Body of pancreas (tissue), 4 donors: ENCODE measurements around the gene GPS1. TPM values are rescaled to one million over a fixed set of nuclear protein-coding genes. Genes with fewer than 3 reads are reported as not detected.

Experiments used
- ATAC-seq: fragments of 150-250 bp; one replicate; pipeline ENCODE4 v1.9.1; 2016
- DNase-seq, 4 donors: peaks; one replicate each; pipeline ENCODE4 v3.0.0-alpha.2; 2019
- H3K27ac ChIP-seq, 4 donors: fragments of 200-600 bp; sonication (generic); 1 replicate in 3 of 4; 2 replicates in 1 of 4; pipeline versions ENCODE4 v1.5.1 to v1.6.1; 2016 to 2019; ENCODE audit warnings: mild to moderate bottlenecking in 1 of 4, mixed read lengths in 1 of 4, moderate library complexity in 1 of 4
- H3K27me3 ChIP-seq, 2 donors: fragments of 200-600 bp; sonication (generic); one replicate each; pipeline ENCODE4 v1.6.0; 2016; ENCODE audit warnings: mild to moderate bottlenecking in 1 of 2
- H3K36me3 ChIP-seq, 2 donors: fragments of 200-600 bp; sonication (generic); replicated peaks in 1 of 2; 2 replicates each; pipeline ENCODE4 v1.5.1; 2016; ENCODE audit warnings: low read depth in 2 of 2; ENCODE audit not compliant: insufficient read depth in 1 of 2
- H3K4me1 ChIP-seq: fragments of 200-600 bp; sonication (generic); one replicate; pipeline ENCODE4 v1.6.0; 2016
- H3K4me3 ChIP-seq, 2 donors: fragments of 200-600 bp; sonication (generic); 1 replicate in 1 of 2; 2 replicates in 1 of 2; pipeline ENCODE4 v1.5.1; 2016 to 2019
- H3K9me3 ChIP-seq, 3 donors: fragments of 200-600 bp; sonication (generic); 1 replicate in 2 of 3; 2 replicates in 1 of 3; pipeline ENCODE4 v1.5.1; 2016
- POLR2A ChIP-seq, 3 donors: fragments of 450-650 bp; IDR thresholded peaks; one replicate each; pipeline ENCODE4 v1.6.1; 2016; ENCODE audit warnings: antibody characterized with exemption in 3 of 3, mild to moderate bottlenecking in 2 of 3
- WGBS, 2 donors: methylation state at CpG; one replicate each; pipeline ENCODE4 v1.1.5; 2017; 5-methylcytosine and 5-hydroxymethylcytosine counted together
- intact Hi-C: fragments of 100-400 bp; cut with DNase I; formaldehyde crosslinking; loops from one replicate; pipeline ENCODE4 v1.15.1; 2023
- total RNA-seq, 2 donors: library from RNA; depleted of rRNA; stranded (reverse); fragments of >200 nt; gene quantifications; one replicate each; pipeline ENCODE4 v1.1.0, GENCODE V29; 2016
- TF ChIP-seq, protein P1 (sequence below), 7 experiments: fragments of 450-650 bp in 4 of 7; fragments of 200-600 bp in 3 of 7; sonication (generic) in 3 of 7; IDR thresholded peaks; one replicate each; pipeline ENCODE4 v1.5.1; 2016 to 2019; ENCODE audit warnings: antibody characterized with exemption in 7 of 7

Gene GPS1
- total RNA-seq, 2 donors from 2014 or later: 63.0 to 86.4 TPM

- ATAC-seq: no peak
- no peak for DNase-seq
- H3K4me3 ChIP-seq: no peak overlapping the region
- TF ChIP-seq, protein P1, sequence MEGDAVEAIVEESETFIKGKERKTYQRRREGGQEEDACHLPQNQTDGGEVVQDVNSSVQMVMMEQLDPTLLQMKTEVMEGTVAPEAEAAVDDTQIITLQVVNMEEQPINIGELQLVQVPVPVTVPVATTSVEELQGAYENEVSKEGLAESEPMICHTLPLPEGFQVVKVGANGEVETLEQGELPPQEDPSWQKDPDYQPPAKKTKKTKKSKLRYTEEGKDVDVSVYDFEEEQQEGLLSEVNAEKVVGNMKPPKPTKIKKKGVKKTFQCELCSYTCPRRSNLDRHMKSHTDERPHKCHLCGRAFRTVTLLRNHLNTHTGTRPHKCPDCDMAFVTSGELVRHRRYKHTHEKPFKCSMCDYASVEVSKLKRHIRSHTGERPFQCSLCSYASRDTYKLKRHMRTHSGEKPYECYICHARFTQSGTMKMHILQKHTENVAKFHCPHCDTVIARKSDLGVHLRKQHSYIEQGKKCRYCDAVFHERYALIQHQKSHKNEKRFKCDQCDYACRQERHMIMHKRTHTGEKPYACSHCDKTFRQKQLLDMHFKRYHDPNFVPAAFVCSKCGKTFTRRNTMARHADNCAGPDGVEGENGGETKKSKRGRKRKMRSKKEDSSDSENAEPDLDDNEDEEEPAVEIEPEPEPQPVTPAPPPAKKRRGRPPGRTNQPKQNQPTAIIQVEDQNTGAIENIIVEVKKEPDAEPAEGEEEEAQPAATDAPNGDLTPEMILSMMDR (IDR thresholded peaks at IDR 0.05): no peak
- TF ChIP-seq POLR2A (IDR thresholded peaks at IDR 0.05): no peak
- intact Hi-C loops: no loop called here
- H3K36me3 ChIP-seq: no peaks in the 10 kb centered on the region
- no peaks in the 10 kb centered on the region for H3K4me1 ChIP-seq
- H3K27ac ChIP-seq: no peak overlapping the region
- WGBS, 2 donors: 86 to 91% methylated on average over 14 to 24 of the region's 24 CpGs
- no peaks in the 10 kb centered on the region for H3K27me3 ChIP-seq
- H3K9me3 ChIP-seq: no peaks in the 10 kb centered on the region
These were observed 45.0 kb upstream of the GPS1 start for GRCh38 chr17:82006468-82007227.

DNA sequence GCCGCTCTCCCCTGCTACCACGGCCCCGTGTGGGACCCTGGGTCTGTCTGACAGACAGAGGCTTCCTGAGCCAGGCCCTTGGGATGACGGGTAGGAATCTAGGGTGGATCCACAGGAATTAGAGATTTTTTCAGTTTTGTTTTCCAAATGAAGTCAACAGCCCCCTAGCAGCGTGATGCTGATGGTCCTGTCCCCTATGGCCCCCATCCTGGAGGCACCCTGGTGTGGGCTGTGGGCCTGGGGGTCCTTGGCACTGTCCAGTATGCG lies 44.5 kb upstream of the GPS1 start:
- TF ChIP-seq, protein P1 (IDR thresholded peaks at IDR 0.05): no peak
- TF ChIP-seq POLR2A (IDR thresholded peaks at IDR 0.05): no peak
- ATAC-seq (no peak), DNase-seq (no peak)
- 89 to 100% methylated on average over 1 to 6 of the region's 6 CpGs for WGBS, 2 donors
- Histone ChIP-seq H3K36me3 (no peaks in the 10 kb centered on the region), H3K4me3 (no peak overlapping the region), H3K4me1 (no peaks in the 10 kb centered on the region), H3K27ac (no peak overlapping the region), H3K27me3 (no peaks in the 10 kb centered on the region), H3K9me3 (no peaks in the 10 kb centered on the region)
- intact Hi-C loops: no loop called here

- intact Hi-C loops: no loop called here
- no peaks in the 10 kb centered on the region for H3K36me3 ChIP-seq
- WGBS, 2 donors: 87 to 100% methylated on average over 1 to 27 of the region's 30 CpGs
- no peaks in the 10 kb centered on the region for H3K27me3 ChIP-seq
- H3K4me1 ChIP-seq: no peaks in the 10 kb centered on the region
- no peaks in the 10 kb centered on the region for H3K9me3 ChIP-seq
- TF ChIP-seq, protein P1 (IDR thresholded peaks at IDR 0.05): no peak
- no peak for TF ChIP-seq POLR2A (IDR thresholded peaks at IDR 0.05)
- DNase-seq (no peak), ATAC-seq (no peak)
- no peak overlapping the region for H3K4me3 ChIP-seq
- no peak overlapping the region for H3K27ac ChIP-seq
These were observed 44.0 kb upstream of the GPS1 start for GRCh38 chr17:82007495-82008257.

DNA sequence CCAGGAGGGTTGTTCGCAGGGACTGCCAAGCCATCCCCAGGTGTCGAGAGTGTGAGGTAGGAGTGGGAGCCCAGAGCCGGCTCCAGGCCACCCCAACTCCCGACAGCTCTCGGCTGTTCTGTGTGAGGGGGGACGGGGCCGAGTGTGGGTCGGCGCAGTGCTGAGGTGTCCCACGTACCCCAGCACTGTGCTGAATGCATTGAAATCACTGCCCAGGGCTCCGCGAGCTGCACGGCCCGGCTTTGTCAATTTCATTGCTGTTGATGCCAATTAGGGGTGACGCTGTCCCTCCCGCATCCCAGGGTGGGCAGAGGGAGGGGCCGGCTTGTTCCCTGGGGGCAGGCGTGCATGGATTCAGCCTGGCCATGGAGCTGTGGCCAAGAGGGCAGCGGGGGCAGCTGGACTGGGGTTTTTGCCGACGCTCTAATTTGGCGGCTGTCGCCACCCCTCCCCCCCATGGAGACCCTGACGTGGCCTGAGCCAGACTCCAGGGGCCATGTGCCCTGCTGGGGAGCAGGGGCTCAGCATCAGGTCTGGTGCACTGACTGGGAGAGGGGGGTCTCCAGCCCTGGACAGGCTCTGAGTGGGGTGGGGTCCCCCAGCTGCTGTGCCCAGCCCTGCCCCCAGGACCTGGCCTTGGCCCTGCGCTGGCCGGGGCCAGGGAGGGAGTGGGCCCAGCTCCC lies 43.3 kb upstream of the GPS1 start:
- TF ChIP-seq, protein P1 (IDR thresholded peaks at IDR 0.05): no peak
- TF ChIP-seq POLR2A (IDR thresholded peaks at IDR 0.05): no peak
- Histone ChIP-seq H3K9me3 (no peaks in the 10 kb centered on the region), H3K4me1 (no peaks in the 10 kb centered on the region), H3K4me3 (no peak overlapping the region), H3K27ac (no peak overlapping the region), H3K36me3 (no peaks in the 10 kb centered on the region), H3K27me3 (no peaks in the 10 kb centered on the region)
- 82 to 94% methylated on average over 15 to 25 of the region's 26 CpGs for WGBS, 2 donors
- DNase-seq (no peak), ATAC-seq (no peak)
- intact Hi-C loops: no loop called here
